Neural cell (in vitro differentiated cells): Measurements from ENCODE around the gene COLEC11.

Experiments used
- CTCF ChIP-seq: fragments of 450-650 bp; IDR thresholded peaks from 2 replicates; pipeline ENCODE4 v1.5.1; 2014; ENCODE audit warnings: antibody characterized with exemption, mild to moderate bottlenecking, moderate library complexity; ENCODE audit not compliant: poor library complexity, severe bottlenecking
- RAD21 ChIP-seq: fragments of 450-650 bp; conservative IDR thresholded peaks from 2 replicates; pipeline ENCODE4 v1.6.1; 2014; ENCODE audit warnings: antibody characterized with exemption, mild to moderate bottlenecking, moderate library complexity
- TAF1 ChIP-seq: IDR thresholded peaks from 2 replicates; pipeline ENCODE4 v1.6.1; 2012; ENCODE audit warnings: low read depth

GRCh38 chr2:3635171-3635974 is 40.5 kb downstream of the COLEC11 start:
- TF ChIP-seq CTCF (no peak), TAF1 (no peak), RAD21 (no peak)
